C4-2B (cell line): ENCODE measurements around the gene HIVEP2.

Experiments
- CTCF ChIP-seq: fragments of 450-650 bp; conservative IDR thresholded peaks from 2 replicates; pipeline ENCODE4 v1.5.1; 2017; ENCODE audit warnings: mild to moderate bottlenecking
- ZFX ChIP-seq: fragments of 450-650 bp; IDR thresholded peaks from 2 replicates; pipeline ENCODE4 v1.6.1; 2017

- no peak for TF ChIP-seq CTCF
- no peak for TF ChIP-seq ZFX
These were observed 170.9 kb downstream of the HIVEP2 start for GRCh38 chr6:142773859-142774648.
